GM19193 (cell line): ENCODE measurements around the gene PDPK1.
A peak's percentile ranks its signal among the peaks of the same experiment; 100 is the strongest.

ENCODE experiments used
- POLR2A ChIP-seq: IDR thresholded peaks from 4 replicates; pipeline ENCODE4 v1.6.1; 2011; ENCODE audit not compliant: insufficient read depth, insufficient read length; ENCODE audit errors: extremely low read depth

PDPK1 gene

DNA sequence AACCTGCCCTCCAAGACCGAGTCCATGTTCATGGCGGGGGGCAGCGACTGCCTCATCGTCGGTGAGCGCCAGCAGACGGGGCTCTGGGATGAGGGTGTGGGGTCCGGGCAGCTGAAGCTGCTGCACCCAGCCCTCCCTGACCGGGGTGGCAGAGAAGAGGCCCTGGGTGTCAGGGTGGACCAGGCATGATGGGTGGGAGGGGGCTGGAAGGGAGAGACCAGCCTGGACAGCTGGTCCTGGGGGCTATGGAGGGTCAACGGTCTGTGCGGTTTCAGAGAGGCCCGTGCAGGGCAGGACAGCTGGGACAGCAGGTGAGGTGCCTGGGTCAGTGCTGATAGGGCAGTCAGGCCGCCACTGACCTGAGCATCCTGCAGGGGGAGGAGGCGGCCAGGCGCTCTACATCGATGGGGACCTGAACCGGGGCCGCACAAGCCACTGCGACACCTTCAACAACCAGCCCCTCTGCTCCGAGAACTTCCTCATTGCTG is 37.3 kb upstream of the PDPK1 start:
- TF ChIP-seq POLR2A = no peak

DNA sequence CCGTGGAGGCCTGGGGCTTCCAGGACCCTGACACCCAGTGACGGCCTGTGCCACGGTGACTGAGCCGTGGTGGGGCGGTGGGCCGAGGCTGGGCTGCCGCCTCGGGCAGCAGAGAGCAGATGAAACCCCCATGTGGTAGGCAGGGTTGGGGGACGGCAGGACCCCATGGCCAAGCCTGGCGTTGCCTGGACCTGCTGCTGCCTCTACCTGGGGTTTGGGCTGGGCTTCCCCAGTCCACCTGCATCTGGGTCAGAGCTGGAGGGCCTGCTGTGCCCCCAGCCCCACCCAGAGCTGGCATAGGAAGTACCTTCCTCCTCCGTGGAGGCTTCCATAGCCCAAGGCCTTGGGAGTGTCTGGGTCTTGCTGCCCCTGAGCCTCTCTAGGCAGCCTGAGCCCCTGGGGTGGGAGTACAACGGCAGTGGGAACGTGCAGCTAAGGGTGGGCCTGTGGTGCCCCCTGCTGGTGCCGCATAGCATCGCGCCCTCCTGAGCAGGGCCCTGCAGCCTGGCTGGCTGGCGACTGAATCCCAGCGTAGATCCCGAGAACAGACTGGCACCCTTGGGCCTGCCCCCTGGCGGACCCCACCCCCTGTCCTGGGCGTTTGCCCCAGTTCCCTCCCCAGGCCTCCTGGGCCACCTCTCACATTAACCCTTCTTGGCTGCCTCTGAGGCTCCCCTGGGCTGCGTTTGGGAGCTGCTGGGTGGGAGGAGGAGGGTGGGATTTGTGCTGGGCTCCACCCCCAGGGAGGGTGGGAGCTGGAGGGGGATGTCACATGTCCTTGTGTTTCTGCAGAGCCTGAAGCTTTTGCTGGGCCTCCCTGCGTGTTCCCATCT is 36.7 kb upstream of the PDPK1 start:
- no peak for TF ChIP-seq POLR2A

DNA sequence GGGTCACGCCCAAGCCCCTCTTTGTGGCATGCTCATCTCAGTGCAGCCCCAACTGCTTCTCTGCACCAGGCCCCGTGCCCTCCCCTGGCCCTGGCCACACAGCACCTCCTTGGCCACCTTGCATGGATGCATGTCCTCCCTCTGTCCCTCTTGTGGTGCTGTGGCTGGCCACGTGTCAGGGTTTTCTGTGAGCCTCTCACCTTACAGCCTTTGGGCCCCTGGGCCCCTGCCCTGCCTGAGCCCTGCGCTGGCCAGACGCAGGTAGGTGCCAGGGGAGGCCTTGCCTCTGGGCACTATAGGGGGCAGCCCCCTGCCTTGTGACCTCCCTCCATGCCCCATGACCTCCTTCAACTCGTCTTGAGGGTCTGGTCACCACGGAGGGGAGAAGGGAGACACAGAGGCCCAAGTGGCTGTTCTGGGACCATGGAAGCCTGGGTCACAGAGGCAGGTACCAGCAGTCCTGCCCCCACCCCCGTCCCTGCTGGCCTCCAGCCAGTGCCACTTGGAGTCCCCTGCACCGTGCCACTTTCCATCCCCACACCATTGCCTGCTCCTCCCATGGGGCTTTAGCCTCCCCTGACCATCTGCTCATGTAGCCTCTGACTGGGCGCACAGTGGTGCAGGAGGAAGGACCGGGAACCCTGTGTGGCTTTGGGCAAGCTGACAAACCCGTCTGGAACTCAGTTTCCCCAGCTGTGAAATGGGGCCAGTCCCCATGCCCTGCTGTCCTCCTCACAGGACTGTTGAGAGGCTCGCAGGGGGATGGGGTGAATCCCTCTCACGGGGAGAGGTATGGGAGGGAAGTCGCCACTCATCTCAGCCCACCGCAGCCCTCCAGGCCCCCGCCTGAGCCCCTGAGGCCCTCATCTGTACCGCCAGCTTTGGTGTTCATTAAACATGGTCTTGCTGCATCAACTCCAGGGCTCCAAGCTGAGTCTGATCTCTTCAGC is 35.6 kb upstream of the PDPK1 start:
- TF ChIP-seq POLR2A = no peak

DNA sequence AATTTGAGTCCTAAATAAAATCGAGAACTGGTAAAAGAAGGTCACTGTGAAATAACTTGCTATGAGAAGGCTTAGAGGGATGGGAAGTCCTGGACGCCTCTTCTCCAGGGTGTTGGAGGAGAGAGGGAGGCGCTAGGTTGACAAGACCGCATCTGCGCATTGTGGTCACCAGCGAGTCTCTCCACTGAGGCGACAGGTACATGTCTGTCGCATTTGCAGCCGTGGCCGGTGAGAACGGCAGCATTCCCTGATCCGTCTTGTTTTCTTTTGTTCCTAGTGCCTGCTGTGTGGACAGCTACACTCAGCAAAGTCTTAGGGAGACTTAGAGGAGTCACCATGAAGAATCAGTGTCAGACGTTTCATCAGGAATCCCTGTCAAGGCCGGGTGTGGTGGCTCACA is 32.1 kb upstream of the PDPK1 start:
- TF ChIP-seq POLR2A = no peak

DNA sequence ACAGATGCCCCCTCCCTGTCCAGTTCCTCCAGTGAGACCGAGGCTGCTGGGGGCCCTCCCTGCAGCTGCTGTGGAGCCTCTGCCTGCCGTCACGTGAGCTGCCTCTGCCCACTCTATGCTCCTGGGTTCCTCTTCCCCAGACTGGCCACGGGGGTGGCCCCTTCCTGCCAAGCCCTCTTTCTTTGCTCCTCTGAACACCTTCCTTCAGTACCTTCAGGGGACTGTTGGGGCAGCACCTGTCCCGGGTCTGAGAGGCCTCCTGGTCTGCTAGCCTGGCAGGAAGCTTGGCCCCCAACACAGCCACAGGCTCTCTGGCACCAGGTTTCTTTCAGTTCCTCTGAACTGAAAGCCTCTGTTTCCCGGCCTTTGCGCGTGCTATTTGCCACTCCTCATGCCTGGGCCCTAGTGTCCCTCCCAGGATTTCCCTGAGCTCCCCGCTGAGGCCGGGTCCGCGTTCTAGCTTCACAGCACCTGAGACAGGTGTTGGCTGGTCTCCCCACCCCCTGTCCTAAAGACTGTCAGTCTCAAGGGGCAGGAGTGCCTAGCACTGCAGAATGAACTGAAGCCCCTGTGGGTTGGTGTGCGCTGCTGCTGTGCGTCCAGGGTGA is 30.7 kb upstream of the PDPK1 start:
- peak; percentile 31 for TF ChIP-seq POLR2A

DNA sequence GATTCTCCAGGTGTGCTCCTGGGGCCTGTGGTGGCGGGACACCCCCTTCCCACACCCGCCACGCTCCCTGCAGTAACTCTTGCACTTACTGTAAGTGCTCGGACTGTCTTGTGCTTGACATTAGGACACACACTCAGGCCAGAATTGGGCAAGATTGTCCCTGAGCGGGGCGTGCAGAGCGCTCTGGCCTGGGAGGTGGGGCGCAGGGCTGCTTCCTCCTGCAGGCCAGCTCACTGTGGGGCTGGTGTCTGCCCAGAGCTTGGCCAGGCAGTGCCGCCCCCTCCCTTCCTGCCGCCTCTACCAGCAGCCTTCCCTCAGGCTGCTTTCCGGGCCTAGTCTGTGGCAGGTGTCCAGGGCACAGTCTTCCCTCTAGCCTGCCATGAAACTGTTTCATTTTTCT is 30.2 kb upstream of the PDPK1 start:
- TF ChIP-seq POLR2A = no peak

DNA sequence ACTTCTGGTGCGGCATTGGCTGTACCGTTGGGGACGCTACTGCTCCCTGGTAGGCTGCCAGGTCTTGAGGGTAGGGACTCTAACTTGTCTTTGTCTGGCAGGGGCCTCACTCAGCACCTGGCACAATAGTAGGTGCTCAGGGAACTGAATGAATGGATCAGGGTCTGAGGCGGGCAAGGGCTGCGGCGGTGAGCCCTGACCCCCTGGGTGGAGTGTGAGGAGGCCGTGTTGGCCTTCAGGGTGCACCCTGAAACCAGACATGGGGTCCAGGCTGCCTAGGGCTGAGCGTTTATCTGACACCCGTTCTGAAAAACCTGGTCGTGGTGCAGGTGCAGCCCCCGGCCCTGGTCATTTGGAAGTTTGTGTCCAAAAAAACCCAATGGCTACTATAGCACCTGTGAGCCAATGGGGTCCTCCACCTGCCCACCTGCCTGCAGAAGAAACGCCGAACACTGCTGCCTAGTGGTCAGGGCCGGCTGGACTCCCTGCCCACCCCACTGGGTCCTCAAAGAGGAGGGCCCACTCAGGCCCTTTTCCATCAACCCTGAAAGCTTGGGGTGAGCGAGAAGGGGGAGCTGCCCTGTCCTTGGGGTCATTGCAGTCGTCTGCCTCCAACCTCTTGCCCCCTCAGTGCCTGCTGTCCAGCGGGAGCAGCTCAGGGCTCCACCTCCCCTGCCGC is 29.0 kb upstream of the PDPK1 start:
- TF ChIP-seq POLR2A = no peak

DNA sequence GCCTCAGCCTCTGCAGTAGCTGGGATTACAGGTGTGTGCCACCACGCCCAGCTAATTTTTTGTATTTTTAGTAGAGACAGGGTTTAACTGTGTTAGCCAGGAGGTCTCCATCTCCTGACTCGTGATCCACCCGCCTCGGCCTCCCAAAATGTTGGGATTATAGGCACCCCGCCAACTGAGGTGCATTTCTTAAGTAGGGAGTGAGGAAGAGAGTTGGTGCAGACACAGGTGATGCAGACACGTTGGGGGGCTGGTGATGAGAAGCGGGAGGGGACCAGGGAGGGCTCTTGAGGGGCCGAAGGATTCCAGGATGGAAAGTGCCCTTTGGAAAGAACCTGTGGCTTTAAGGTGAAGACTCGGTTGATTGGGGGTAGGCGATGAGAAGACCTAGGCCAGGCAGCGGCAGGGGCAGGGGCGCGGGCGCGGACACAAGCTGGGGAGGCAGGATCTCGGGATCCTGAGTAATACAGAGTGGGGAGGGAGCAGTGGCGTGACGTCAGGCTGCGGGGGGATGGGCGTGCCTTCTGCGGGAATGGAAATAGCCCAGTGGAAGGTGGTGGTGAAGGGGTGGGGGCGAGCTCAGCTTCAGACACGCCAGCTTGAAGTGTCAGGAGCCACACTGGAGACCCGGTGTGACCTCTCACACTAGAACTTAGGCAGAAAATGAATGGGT is 26.6 kb upstream of the PDPK1 start:
- no peak for TF ChIP-seq POLR2A

DNA sequence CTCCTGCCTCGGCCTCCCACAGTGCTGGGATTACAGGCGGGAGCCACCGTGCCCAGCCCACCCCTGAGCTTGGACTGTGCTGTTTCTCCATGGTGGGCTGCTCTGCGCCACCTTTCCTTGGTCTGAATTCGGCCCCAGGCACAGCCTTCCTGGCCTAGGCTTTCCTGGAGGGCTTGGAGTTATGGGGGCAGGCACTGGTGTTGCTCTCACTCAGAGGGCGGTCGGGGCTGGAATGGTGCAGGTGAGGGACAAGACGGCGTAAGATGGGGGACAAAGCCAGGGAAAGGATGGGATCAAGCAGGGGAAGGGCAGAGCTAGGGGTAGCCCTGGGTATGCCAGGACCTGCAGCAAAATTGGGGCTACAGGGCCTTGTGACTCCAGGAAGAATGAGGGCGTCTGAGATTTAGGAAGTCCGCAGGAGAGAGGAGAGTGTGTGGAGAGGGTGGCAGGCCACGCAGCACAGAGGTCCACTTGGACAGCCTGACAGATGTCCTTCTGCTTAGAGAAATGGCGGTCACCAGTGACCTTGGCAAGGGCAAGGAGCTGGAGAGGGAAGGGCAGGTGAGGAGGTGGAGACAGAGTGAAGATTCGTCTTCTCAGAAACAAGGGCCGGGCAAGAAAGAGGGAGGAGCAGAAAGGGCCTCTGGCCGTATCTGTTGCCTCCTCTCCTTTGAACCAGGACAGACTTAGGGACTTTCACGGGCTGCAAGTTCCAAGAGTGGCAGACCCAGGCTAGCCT is 25.7 kb upstream of the PDPK1 start:
- TF ChIP-seq POLR2A = no peak

DNA sequence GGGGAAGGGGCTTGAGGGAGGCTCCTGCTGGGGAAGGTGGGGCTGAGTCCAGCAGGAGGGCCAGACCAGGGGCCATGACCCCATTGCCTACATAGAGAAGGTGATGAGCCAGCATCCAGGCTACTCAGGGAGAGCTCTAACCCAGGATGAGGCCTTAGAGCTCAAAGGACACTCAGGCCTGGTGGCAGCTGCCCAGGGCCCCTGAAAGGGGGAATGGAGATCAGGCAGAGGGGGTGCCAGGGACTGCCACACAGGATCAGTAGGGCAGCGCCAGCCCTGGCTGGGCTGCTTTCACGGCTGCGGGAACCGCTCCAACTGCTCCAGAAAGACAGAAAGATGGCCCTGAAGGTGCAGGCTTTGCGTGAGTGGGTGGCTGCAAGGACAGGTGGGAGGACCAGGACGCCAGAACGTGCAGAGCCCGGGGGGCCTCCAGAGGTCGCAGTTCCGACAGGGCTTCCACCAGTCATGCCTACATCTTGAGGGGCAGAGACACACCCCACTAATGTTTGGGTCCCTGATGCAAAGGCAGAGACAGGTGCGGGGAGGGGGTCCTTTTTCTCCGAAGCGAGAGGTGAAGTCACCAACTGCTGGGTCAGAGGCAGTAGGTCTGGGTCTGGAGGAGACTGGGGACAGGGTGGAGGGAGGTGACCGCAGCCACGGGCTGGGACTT is 25.0 kb upstream of the PDPK1 start:
- TF ChIP-seq POLR2A = no peak

DNA sequence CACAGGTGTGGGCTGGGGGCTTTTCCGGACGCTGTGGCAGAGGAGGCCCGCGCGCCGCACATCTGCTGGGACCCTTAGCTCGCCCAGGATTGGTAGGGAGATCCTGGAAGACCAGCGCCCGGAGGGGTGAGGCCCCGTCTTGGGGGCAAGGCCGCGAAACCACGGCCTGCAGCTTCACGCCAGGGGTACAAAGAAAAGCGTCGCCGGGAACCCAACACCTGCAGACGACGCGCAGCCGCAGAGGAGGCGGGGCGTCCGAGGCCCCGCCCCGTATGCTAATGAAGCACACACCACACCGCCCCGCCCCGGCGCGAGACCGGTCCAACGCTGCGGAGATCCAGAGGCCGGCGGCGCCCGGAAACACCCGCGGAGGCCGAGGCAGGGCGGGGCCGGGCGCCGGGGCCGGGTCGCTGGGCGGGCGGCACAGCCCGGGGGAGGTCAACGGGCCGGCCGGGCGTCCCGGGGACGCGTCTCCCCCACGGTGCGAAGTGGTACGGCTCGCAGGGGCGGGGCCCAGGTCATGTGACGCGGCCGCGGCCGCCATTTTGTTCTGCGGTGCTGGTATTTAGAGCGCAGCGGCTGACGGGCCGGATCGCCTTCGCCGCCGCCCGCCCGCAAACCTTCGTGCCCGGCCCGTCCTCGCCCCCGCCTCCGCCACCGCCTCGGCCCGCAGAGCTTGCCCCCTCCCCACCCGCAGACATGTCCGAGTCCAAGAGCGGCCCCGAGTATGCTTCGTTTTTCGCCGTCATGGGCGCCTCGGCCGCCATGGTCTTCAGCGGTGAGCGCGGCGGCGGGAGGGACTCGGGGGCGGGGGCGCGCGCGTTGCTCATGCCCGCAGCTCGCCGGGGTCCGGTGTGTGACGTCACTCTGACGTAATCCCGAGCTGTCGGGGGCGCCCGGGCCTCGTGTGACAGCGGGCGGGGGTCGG is 24.2 kb upstream of the PDPK1 start, which contains the start of gene ATP6V0C:
TSS of gene ATP6V0C (plus strand) at position 548 of the 928 bp plus-strand sequence. CDS start at position 700, 152 bp downstream.
- peak; percentile 90 for TF ChIP-seq POLR2A
